Measurements from ENCODE around the gene ARHGAP26.

DNA sequence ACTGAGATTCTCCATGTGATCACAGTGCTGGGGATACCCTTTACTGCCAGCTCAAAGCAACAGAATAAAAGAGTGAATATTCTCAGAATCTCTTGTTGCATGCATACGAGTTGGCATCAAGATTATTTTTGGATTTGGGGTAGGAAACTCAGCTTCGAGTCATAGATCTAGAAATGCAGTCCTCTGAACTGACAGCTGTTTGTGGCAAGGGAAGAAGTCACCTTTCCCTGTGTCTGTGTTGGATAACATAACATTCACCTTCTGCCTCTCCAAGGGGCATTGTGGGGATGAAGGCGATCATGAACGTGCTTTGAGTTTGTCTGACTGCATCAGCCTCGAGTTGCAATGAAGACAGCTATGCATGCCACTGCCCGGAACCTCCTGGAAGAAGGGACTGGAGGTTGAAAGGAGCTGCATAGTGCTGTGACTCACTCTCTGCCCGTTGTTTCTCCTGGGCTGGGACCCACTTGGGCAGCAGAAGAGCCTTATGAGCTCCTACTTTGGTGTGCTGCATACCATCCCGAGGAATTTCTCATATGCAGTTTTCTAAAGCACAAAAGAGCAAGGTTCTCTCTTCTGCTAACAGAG lies 231.7 kb downstream of the ARHGAP26 start:
- TF ChIP-seq POLR2A (IDR thresholded peaks at IDR 0.05), result no peak
- TF ChIP-seq, protein P1, sequence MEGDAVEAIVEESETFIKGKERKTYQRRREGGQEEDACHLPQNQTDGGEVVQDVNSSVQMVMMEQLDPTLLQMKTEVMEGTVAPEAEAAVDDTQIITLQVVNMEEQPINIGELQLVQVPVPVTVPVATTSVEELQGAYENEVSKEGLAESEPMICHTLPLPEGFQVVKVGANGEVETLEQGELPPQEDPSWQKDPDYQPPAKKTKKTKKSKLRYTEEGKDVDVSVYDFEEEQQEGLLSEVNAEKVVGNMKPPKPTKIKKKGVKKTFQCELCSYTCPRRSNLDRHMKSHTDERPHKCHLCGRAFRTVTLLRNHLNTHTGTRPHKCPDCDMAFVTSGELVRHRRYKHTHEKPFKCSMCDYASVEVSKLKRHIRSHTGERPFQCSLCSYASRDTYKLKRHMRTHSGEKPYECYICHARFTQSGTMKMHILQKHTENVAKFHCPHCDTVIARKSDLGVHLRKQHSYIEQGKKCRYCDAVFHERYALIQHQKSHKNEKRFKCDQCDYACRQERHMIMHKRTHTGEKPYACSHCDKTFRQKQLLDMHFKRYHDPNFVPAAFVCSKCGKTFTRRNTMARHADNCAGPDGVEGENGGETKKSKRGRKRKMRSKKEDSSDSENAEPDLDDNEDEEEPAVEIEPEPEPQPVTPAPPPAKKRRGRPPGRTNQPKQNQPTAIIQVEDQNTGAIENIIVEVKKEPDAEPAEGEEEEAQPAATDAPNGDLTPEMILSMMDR (IDR thresholded peaks at IDR 0.05), result no peak
